KMS-11 (cell line): ENCODE results near the gene VAV1.
A peak's percentile ranks its signal among the peaks of the same experiment; 100 is the strongest.

Experiments
- H2AFZ ChIP-seq: fragments of 200-600 bp; sonication (generic); 2 replicates; pipeline ENCODE4 v1.6.1; 2016; ENCODE audit warnings: antibody characterized with exemption, mixed run types, low read depth
- H3K27ac ChIP-seq: fragments of 200-600 bp; sonication (generic); 2 replicates; pipeline ENCODE4 v1.6.1; 2016; ENCODE audit warnings: mild to moderate bottlenecking, mixed run types
- H3K27me3 ChIP-seq: fragments of 200-600 bp; sonication (generic); 2 replicates; pipeline ENCODE4 v1.6.1; 2017; ENCODE audit warnings: mild to moderate bottlenecking, low read depth, mixed run types, moderate library complexity; ENCODE audit not compliant: insufficient read depth
- H3K36me3 ChIP-seq: fragments of 200-600 bp; sonication (generic); 2 replicates; pipeline ENCODE4 v1.6.1; 2017; ENCODE audit warnings: mild to moderate bottlenecking, mixed run types; ENCODE audit not compliant: insufficient read depth
- H3K4me1 ChIP-seq: fragments of 200-600 bp; sonication (generic); 2 replicates; pipeline ENCODE4 v1.6.1; 2016; ENCODE audit warnings: mild to moderate bottlenecking, low read depth, mixed run types; ENCODE audit not compliant: poor library complexity, severe bottlenecking
- H3K4me2 ChIP-seq: fragments of 200-600 bp; sonication (generic); 2 replicates; pipeline ENCODE4 v1.7.0; 2016; ENCODE audit warnings: mild to moderate bottlenecking, mixed run types
- H3K4me3 ChIP-seq: fragments of 200-600 bp; sonication (generic); IDR thresholded peaks from 2 replicates; pipeline ENCODE4 v1.6.1; 2017; ENCODE audit warnings: low read depth, low read length, mixed read lengths; ENCODE audit not compliant: insufficient read depth
- H3K79me2 ChIP-seq: fragments of 200-600 bp; sonication (generic); 2 replicates; pipeline ENCODE4 v1.6.1; 2016; ENCODE audit warnings: low read depth, mixed run types; ENCODE audit not compliant: insufficient read depth
- H3K9ac ChIP-seq: fragments of 200-600 bp; sonication (generic); 2 replicates; pipeline ENCODE4 v1.6.1; 2016; ENCODE audit warnings: mild to moderate bottlenecking, mixed run types
- H4K20me1 ChIP-seq: fragments of 200-600 bp; sonication (generic); 2 replicates; pipeline ENCODE4 v1.6.1; 2016; ENCODE audit warnings: mild to moderate bottlenecking, mixed run types; ENCODE audit not compliant: insufficient read depth
- TF ChIP-seq, protein P1 (sequence below): fragments of 200-600 bp; sonication (generic); conservative IDR thresholded peaks from 2 replicates; pipeline ENCODE4 v1.6.1; 2017; ENCODE audit warnings: low read depth, mild to moderate bottlenecking, antibody characterized with exemption, low read length, moderate library complexity, mixed read lengths

Gene VAV1

DNA sequence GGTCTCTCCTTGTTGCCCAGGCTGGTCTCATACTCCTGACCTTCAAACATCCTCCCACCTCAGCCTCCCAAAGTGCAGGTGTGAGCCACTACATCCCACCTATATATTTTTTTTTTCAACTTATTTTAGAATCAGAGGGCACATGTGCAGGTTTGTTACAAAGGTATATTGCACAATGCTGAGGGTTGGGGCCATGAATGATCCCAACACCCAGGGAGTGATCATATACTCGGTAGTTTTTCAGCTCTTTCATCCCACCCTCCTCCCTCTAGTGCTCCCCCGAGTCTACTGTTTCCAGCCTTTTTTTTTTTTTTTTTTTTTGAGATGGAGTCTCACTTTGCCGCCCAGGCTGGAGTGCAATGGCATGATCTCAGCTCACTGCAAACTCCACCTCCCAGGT lies 76.5 kb downstream of the VAV1 start:
- Histone ChIP-seq H4K20me1 (no peaks in the 10 kb centered on the region), H3K9ac (no peak overlapping the region), H2AFZ (no peak overlapping the region), H3K27me3 (no peaks in the 10 kb centered on the region), H3K36me3 (no peaks in the 10 kb centered on the region), H3K4me2 (no peak overlapping the region), H3K79me2 (no peaks in the 10 kb centered on the region), H3K4me1 (peaks cover 29% of the 10 kb centered on the region), H3K4me3 (no peak overlapping the region), H3K27ac (no peak overlapping the region)
- TF ChIP-seq, protein P1, sequence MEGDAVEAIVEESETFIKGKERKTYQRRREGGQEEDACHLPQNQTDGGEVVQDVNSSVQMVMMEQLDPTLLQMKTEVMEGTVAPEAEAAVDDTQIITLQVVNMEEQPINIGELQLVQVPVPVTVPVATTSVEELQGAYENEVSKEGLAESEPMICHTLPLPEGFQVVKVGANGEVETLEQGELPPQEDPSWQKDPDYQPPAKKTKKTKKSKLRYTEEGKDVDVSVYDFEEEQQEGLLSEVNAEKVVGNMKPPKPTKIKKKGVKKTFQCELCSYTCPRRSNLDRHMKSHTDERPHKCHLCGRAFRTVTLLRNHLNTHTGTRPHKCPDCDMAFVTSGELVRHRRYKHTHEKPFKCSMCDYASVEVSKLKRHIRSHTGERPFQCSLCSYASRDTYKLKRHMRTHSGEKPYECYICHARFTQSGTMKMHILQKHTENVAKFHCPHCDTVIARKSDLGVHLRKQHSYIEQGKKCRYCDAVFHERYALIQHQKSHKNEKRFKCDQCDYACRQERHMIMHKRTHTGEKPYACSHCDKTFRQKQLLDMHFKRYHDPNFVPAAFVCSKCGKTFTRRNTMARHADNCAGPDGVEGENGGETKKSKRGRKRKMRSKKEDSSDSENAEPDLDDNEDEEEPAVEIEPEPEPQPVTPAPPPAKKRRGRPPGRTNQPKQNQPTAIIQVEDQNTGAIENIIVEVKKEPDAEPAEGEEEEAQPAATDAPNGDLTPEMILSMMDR: no peak

DNA sequence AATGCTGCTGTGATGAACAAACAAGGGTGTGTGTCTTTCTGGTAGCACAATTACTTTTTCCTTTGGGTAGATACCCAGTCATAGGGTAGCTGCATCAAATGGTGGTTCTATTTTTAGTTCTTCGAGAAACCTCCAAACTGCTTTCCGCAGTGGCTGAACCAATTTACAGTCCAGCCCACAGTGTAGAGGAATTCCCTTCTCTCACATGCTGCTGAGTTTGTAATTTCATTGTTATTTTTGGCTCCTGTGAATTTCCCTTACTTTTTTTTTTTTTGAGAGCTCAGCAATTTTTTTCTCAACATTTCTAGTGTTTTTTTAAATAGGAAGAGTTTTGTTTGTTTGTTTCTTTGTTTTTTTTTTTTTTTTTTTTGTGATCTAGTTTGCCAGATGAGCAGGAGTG lies 77.4 kb downstream of the VAV1 start:
- Histone ChIP-seq H3K4me1 (peaks cover 29% of the 10 kb centered on the region), H3K27me3 (no peaks in the 10 kb centered on the region), H3K27ac (peak overlapping the region; percentile 17), H2AFZ (no peak overlapping the region), H3K4me3 (no peak overlapping the region), H3K9ac (no peak overlapping the region), H3K36me3 (no peaks in the 10 kb centered on the region), H4K20me1 (no peaks in the 10 kb centered on the region), H3K4me2 (peak overlapping the region; percentile 36), H3K79me2 (no peaks in the 10 kb centered on the region)
- TF ChIP-seq, protein P1: no peak

DNA sequence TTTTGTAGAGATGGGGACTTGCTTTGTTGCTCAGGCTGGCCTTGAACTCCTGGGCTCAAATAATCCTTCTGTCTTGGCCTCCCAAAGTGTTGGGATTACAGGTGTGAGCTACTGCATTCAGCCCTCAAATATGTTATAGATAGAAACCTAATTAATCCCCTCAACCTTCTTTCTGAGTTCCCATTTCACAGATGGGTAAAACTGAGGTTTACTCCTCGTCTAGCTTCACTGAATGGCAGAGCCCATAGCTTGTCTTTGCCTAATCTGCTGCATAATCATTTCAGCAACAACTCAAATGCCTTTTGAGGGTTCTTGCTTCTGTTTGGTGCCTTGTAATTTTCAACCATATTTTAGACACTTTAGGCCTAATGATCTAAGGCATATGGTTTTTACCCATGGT lies 78.9 kb downstream of the VAV1 start:
- Histone ChIP-seq H3K4me1 (peaks cover 29% of the 10 kb centered on the region), H3K4me2 (no peak overlapping the region), H3K79me2 (no peaks in the 10 kb centered on the region), H3K27me3 (no peaks in the 10 kb centered on the region), H3K27ac (no peak overlapping the region), H4K20me1 (no peaks in the 10 kb centered on the region), H3K9ac (no peak overlapping the region), H3K36me3 (no peaks in the 10 kb centered on the region), H3K4me3 (no peak overlapping the region), H2AFZ (no peak overlapping the region)
- TF ChIP-seq, protein P1: no peak

DNA sequence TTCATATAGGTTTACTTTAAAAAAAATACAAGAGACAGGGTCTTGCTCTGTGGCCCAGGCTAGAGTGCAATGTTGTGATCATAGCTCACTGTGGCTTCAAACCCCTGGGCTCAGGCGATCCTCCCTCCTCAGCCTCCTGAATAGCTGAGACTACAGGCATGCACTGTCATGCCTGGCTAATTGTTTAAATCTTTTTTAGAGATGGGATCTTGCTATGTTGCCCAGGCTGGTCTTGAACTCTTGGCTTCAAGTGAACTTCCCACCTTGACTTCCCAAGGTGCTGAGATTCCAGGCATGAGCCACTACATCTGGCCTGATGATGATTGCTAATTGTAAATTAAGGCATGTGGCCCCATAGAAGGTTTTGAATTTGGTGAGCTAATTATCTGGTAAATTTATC lies 79.5 kb downstream of the VAV1 start:
- H3K4me3 ChIP-seq: no peak overlapping the region
- no peak overlapping the region for H3K9ac ChIP-seq
- no peaks in the 10 kb centered on the region for H4K20me1 ChIP-seq
- TF ChIP-seq, protein P1: no peak
- H3K4me1 ChIP-seq: peaks cover 29% of the 10 kb centered on the region
- no peak overlapping the region for H3K27ac ChIP-seq
- H3K36me3 ChIP-seq: no peaks in the 10 kb centered on the region
- H3K4me2 ChIP-seq: no peak overlapping the region
- H3K27me3 ChIP-seq: no peaks in the 10 kb centered on the region
- no peaks in the 10 kb centered on the region for H3K79me2 ChIP-seq
- H2AFZ ChIP-seq: no peak overlapping the region
